Activated T-helper 2 cell treated with anti-CD3 and anti-CD28 coated beads, Interferon-gamma antibody, Interleukin-2, Interleukin-4, amounts not matched to agents 10 μg/mL and 5 μg/mL and 100 μg/mL, durations not matched to agents 14 hours and 24 hours and 36 hours (primary cell): ENCODE data around the gene WNK2. TPM values are rescaled to one million over a fixed set of nuclear protein-coding genes. Genes with fewer than 3 reads are reported as not detected.

ENCODE experiments used
- DNase-seq: peaks from one replicate; pipeline ENCODE4 v3.0.0; 2021; ENCODE audit warnings: low spot score
- H3K27ac Mint-ChIP-seq: one replicate; pipeline ENCODE4 v1.8.0; 2021; ENCODE audit warnings: mixed read lengths
- H3K27me3 Mint-ChIP-seq: one replicate; pipeline ENCODE4 v1.8.0; 2021; ENCODE audit warnings: low read depth, mixed read lengths
- H3K36me3 Mint-ChIP-seq: one replicate; pipeline ENCODE4 v1.8.0; 2021; ENCODE audit warnings: low read depth, mixed read lengths
- H3K4me1 Mint-ChIP-seq: one replicate; pipeline ENCODE4 v1.8.0; 2021; ENCODE audit warnings: low read depth, mixed read lengths
- H3K4me3 Mint-ChIP-seq: one replicate; pipeline ENCODE4 v1.8.0; 2021; ENCODE audit warnings: low read depth, mild to moderate bottlenecking, moderate library complexity, mixed read lengths
- H3K9me3 Mint-ChIP-seq: one replicate; pipeline ENCODE4 v1.8.0; 2021; ENCODE audit warnings: mixed read lengths
- intact Hi-C: fragments of 100-400 bp; cut with micrococcal nuclease; formaldehyde crosslinking; loops from one replicate; pipeline ENCODE4 v1.15.1; 2023
- total RNA-seq: library from RNA; stranded (reverse); gene quantifications from 2 replicates; pipeline ENCODE4 v1.2.3, GENCODE V29; 2022

Gene WNK2
- total RNA-seq, 1 donor from 2014 or later = 1.6 TPM

DNA sequence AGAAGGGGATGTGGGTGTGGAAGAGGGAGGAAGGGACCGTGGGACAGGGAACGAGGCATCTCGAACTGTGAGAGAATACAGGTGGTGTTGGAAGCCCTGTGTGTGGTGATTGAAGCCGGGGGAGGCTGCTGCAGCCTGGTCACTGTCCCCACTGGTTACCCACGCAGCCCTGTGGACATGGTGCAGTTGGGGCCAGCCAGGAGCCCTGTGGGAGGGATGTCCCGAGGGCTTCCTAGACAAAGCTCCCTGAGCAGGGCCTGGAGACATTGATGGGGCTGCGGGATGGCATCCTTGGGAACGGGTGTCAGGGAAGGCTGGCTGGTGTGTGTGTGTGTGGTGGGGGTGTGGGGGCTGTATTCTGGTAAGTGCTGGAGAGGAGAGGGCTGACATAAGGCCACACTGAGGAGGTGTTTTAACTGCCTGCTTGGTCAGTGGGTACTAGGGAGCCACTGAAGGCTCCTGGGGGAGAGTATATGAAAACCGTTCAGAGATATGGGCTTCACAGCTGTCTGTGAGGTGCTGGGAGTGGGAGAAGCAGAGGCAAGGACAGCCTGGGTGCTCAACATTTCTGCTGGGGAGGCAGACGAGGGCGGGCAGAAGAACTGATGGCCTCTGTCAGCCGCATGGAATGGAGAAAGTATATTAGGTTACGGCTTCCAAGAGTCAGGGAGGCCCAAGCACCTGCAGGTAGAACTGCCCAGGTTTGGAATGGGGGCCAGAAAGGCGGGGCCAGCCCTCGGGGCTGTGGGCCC, 20.0 kb downstream of the WNK2 start:
- DNase-seq = no peak
- no peak overlapping the region for H3K27ac Mint-ChIP-seq
- no peaks in the 10 kb centered on the region for H3K36me3 Mint-ChIP-seq
- no peak overlapping the region for H3K4me3 Mint-ChIP-seq
- H3K4me1 Mint-ChIP-seq = peaks cover 1% of the 10 kb centered on the region
- peaks cover 7% of the 10 kb centered on the region for H3K9me3 Mint-ChIP-seq
- H3K27me3 Mint-ChIP-seq = no peaks in the 10 kb centered on the region
- intact Hi-C loops = no loop called here

DNA sequence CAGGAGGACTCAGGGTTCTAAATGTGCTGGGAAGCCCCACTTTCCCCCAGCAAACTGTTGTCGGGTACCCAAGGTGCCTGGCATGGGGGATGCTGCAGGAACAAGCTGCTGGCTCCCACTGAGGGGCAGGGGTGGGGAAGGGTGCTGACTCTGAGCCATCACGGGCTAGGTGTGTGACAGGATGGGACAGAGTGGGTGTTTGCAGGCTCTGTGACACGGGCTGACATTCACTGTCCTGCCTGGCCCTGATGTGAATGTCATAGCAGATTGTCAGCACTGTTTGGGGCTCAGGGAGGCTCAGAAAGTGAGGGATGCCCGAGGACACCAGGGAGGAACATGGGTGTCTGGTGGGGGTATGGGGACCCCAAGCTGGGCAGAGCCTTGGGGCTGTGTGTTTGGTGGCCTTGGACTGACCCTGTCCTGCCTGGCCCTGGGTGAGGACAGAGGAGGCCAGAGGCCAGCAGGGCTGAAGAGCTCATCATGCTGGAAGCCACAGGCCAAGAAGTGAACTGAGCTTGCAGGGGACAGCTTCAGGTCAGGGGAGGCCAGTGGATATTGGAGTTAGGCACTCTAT, 20.6 kb downstream of the WNK2 start:
- H3K36me3 Mint-ChIP-seq = no peaks in the 10 kb centered on the region
- DNase-seq = no peak
- peaks cover 1% of the 10 kb centered on the region for H3K4me1 Mint-ChIP-seq
- intact Hi-C loops = no loop called here
- no peaks in the 10 kb centered on the region for H3K27me3 Mint-ChIP-seq
- H3K4me3 Mint-ChIP-seq = no peak overlapping the region
- H3K9me3 Mint-ChIP-seq = peaks cover 7% of the 10 kb centered on the region
- no peak overlapping the region for H3K27ac Mint-ChIP-seq

- H3K9me3 Mint-ChIP-seq = peaks cover 7% of the 10 kb centered on the region
- no peaks in the 10 kb centered on the region for H3K36me3 Mint-ChIP-seq
- no peak for DNase-seq
- no peak overlapping the region for H3K27ac Mint-ChIP-seq
- peaks cover 1% of the 10 kb centered on the region for H3K4me1 Mint-ChIP-seq
- intact Hi-C loops = no loop called here
- no peak overlapping the region for H3K4me3 Mint-ChIP-seq
- H3K27me3 Mint-ChIP-seq = no peaks in the 10 kb centered on the region
These were observed 21.3 kb downstream of the WNK2 start for GRCh38 chr9:93205045-93205768.

DNA sequence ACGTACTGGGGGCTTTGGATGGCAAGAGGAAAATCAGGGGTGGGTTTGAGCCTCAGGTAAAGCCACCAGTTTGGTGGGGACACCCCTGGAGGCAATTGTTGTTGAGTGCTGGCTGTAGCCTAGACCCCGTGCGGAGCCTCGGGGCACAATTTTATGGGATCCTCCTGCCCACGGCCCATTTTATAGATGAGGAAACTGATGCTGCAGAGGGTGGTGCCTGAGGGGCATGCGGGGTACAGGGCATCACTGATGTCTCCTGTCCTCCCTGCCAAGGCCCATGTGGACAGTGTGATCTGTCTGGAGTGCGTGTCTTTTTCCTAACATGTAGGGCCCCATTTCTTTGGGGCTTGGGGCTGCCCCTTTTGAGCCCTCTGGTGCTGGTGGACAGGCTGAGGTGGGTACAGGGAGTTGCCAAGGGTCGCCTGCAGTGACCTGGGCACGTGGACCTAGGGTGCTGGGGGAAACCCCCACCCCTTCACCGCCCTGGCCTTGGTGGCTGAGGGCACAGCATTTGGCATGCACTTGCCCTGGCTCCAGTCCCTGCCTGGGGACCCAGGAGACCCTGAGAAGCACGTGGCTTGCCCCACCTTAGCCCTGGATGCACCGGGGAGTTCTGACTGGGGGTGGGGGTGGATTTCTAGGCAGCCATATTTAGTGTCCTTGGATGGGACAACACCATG, 22.1 kb downstream of the WNK2 start:
- no peak for DNase-seq
- intact Hi-C loops = no loop called here
- peaks cover 7% of the 10 kb centered on the region for H3K9me3 Mint-ChIP-seq
- no peaks in the 10 kb centered on the region for H3K27me3 Mint-ChIP-seq
- peaks cover 1% of the 10 kb centered on the region for H3K4me1 Mint-ChIP-seq
- H3K4me3 Mint-ChIP-seq = no peak overlapping the region
- no peaks in the 10 kb centered on the region for H3K36me3 Mint-ChIP-seq
- no peak overlapping the region for H3K27ac Mint-ChIP-seq

- H3K4me3 Mint-ChIP-seq = no peak overlapping the region
- peaks cover 7% of the 10 kb centered on the region for H3K9me3 Mint-ChIP-seq
- DNase-seq = no peak
- no peaks in the 10 kb centered on the region for H3K27me3 Mint-ChIP-seq
- intact Hi-C loops = no loop called here
- no peak overlapping the region for H3K27ac Mint-ChIP-seq
- H3K4me1 Mint-ChIP-seq = peaks cover 1% of the 10 kb centered on the region
- no peaks in the 10 kb centered on the region for H3K36me3 Mint-ChIP-seq
These were observed 22.7 kb downstream of the WNK2 start for GRCh38 chr9:93206576-93207155.

DNA sequence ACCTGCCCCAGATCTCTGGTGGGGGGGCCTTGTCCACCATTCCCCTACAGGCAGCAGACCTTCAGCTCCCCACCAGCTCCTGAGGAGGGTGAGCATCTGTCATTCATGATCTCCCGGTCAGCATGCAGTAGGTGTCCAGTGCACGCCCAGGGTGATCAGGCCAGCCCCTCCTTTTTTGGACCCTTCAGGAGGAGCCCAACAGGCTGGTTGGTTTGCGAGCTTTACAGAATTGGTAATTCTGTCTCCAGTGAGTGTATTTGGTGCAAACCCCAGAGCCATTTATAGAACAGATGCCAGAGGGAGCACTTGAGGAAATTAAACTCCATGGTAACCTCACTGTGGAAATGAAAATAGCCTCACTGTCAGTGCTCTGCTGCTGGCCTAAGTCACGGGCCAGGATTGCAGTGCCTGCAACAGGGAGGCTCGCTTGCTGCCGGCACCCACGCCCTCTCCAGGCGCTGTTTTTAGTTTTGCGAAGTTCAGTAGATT, 23.4 kb downstream of the WNK2 start:
- H3K27ac Mint-ChIP-seq = no peak overlapping the region
- no peak for DNase-seq
- no peaks in the 10 kb centered on the region for H3K27me3 Mint-ChIP-seq
- intact Hi-C loops = no loop called here
- no peak overlapping the region for H3K4me3 Mint-ChIP-seq
- H3K4me1 Mint-ChIP-seq = peaks cover 1% of the 10 kb centered on the region
- no peaks in the 10 kb centered on the region for H3K36me3 Mint-ChIP-seq
- H3K9me3 Mint-ChIP-seq = peaks cover 7% of the 10 kb centered on the region

DNA sequence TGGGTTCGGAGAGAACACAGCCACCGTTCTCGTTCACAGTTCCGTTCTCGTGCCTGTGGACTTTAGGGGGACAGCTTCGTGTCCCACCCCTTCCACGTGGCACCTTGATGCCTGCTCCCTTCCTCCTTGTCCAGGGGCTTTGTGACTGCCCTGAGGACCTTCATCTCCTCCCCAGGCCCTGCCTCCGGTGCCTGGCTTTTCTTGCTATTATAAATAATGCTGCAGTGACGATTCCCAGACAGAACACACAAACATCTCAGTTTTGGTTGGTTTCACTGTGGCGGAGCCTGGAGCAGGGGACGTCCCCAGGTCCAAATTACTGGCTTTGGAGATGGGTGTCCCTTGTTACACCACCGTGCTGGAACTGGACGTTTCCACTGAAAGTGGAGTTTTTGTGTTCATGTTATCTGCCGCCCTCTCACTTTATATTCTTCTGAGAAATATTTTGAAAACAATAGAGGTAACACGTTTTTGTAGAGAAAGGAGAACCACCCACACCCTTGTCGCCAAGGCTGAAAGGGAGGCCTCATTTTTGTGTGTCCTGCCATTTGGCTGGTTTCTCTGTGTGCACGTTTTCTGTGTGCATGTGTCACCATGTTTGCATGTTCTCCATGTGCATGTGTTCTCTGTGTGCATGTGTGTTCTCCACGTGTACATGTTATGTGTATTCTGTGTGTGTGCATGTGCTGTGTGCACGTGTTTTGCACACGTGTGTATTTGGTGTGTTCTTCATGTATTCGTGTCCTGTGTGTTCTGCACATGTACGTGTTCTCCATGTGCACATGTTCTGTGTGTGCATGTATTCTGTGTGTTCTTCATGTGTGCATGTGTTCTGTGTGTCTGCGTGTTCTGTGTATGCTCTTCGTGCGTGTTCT, 24.2 kb downstream of the WNK2 start:
- H3K27me3 Mint-ChIP-seq = no peaks in the 10 kb centered on the region
- H3K27ac Mint-ChIP-seq = no peak overlapping the region
- intact Hi-C loops = no loop called here
- H3K9me3 Mint-ChIP-seq = peaks cover 7% of the 10 kb centered on the region
- H3K36me3 Mint-ChIP-seq = no peaks in the 10 kb centered on the region
- DNase-seq = no peak
- no peak overlapping the region for H3K4me3 Mint-ChIP-seq
- H3K4me1 Mint-ChIP-seq = peaks cover 1% of the 10 kb centered on the region

DNA sequence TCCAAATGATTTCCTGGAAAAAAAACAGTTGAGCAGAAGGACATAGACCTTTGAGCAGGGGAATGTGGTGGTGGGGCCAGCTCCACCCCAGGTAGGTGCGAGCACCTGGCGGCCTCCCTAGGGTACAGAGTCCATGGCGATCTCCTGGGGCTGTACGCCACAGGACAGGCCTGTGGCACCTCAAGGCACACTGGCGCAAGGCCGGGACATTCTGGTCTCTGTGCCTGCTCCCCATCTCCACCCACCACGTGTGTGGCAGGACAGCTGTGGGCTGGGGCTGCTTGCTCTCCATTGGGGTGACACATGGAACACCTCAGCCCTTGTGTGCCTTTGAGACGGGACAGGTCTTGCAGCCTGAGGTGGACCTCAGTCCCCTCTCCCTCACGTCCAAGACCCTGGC, 25.2 kb downstream of the WNK2 start:
- H3K27me3 Mint-ChIP-seq = no peaks in the 10 kb centered on the region
- no peak for DNase-seq
- H3K36me3 Mint-ChIP-seq = no peaks in the 10 kb centered on the region
- no peak overlapping the region for H3K4me3 Mint-ChIP-seq
- peaks cover 7% of the 10 kb centered on the region for H3K9me3 Mint-ChIP-seq
- no peak overlapping the region for H3K27ac Mint-ChIP-seq
- intact Hi-C loops = no loop called here
- H3K4me1 Mint-ChIP-seq = peaks cover 1% of the 10 kb centered on the region

- H3K4me1 Mint-ChIP-seq = peaks cover 1% of the 10 kb centered on the region
- DNase-seq = no peak
- no peak overlapping the region for H3K27ac Mint-ChIP-seq
- no peak overlapping the region for H3K4me3 Mint-ChIP-seq
- peaks cover 7% of the 10 kb centered on the region for H3K9me3 Mint-ChIP-seq
- no peaks in the 10 kb centered on the region for H3K36me3 Mint-ChIP-seq
- H3K27me3 Mint-ChIP-seq = no peaks in the 10 kb centered on the region
- intact Hi-C loops = no loop called here
These were observed 25.8 kb downstream of the WNK2 start for GRCh38 chr9:93209576-93210323.

DNA sequence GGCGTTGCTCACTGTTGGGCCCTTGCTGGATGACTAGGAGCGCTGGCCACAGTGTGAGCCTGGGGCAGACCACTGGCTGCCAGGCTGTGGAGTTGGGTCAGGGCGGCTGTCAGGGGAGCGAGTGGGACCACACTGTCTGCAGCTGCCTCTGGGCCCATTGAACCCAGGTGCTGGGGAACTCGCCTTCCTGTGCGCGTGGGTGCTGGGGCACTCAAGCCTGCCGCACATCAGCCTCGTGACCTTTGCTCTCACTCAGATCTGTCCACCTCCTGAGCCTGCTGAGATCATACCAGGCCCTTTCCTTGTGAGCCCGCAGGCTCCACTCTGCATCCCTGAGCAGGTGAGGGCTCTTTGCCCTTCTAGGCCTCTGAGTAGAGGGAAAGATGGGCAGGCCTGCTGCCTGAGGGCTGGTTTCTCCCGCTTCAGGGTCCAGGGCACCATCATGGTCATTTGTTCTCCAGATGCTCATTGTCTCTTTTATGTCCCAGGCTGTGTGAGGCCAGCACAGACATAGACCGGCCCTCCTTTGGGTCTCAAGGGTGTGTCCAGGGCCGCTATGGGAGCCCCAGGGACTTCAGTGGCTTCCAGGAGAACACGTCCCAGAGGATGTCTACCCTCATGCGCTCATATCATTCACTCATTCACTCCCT, 26.5 kb downstream of the WNK2 start:
- Mint-ChIP-seq H3K4me3 (no peak overlapping the region), H3K27me3 (peaks cover 1% of the 10 kb centered on the region), H3K36me3 (no peaks in the 10 kb centered on the region), H3K27ac (no peak overlapping the region), H3K9me3 (peaks cover 9% of the 10 kb centered on the region), H3K4me1 (no peaks in the 10 kb centered on the region)
- DNase-seq = no peak
- intact Hi-C loops = no loop called here

DNA sequence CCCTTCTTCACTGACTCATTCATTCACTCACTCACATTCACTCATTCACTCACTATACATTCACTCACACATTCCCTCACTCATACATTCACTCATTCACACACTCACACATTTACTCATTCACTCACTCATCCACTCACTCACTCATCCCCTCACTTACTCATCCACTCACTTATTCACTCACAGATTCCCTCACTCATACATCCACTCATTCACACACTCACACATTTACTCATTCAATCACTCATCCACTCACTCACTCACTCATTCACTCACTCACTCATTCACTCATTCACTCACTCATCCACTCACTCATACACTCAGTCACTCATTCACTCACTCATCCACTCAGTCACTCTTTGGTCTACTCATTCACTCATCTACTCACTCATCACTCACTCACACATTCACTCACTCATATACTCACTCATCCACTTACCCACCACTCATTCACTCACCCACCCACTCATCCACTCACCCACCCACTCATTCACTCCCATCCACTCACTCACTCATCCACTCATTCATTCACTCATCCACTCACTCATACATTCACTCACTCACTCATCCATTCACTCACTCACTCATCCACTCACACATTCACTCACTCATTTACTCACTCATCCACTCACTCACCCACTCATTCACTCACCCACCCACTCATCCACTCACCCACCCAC, 27.2 kb downstream of the WNK2 start:
- peaks cover 1% of the 10 kb centered on the region for H3K27me3 Mint-ChIP-seq
- H3K36me3 Mint-ChIP-seq = no peaks in the 10 kb centered on the region
- no peaks in the 10 kb centered on the region for H3K4me1 Mint-ChIP-seq
- no peak for DNase-seq
- H3K4me3 Mint-ChIP-seq = no peak overlapping the region
- intact Hi-C loops = no loop called here
- H3K9me3 Mint-ChIP-seq = peaks cover 13% of the 10 kb centered on the region
- no peak overlapping the region for H3K27ac Mint-ChIP-seq
